Measurements from ENCODE around the gene RPA3.

DNA sequence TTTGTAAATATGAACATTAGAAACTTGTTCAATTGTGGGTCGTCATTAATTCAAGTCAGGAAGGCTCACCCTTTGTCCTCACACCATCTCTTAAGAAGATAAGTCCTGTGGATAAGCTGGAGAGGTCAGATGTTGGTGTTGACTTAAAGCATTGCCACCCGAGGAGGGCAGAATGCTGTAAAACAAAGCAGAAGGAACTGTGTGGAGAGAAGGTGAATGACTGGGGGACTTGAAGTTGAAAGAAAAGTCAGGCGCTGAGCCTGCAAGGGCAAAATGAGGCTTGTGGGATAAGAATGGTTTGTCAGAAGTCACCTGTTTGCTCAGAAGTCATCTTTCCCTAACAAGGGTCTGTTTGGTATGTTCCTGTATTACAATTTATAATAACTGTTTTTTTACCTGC is 9.1 kb downstream of the RPA3 start:
- TF ChIP-seq, protein P1, sequence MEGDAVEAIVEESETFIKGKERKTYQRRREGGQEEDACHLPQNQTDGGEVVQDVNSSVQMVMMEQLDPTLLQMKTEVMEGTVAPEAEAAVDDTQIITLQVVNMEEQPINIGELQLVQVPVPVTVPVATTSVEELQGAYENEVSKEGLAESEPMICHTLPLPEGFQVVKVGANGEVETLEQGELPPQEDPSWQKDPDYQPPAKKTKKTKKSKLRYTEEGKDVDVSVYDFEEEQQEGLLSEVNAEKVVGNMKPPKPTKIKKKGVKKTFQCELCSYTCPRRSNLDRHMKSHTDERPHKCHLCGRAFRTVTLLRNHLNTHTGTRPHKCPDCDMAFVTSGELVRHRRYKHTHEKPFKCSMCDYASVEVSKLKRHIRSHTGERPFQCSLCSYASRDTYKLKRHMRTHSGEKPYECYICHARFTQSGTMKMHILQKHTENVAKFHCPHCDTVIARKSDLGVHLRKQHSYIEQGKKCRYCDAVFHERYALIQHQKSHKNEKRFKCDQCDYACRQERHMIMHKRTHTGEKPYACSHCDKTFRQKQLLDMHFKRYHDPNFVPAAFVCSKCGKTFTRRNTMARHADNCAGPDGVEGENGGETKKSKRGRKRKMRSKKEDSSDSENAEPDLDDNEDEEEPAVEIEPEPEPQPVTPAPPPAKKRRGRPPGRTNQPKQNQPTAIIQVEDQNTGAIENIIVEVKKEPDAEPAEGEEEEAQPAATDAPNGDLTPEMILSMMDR (IDR thresholded peaks at IDR 0.05; ENCODE audit: low read length) = no peak
- TF ChIP-seq EZH2 (IDR thresholded peaks at IDR 0.05; ENCODE audit: borderline replicate concordance, low read length) = no peak

All from OCI-LY1 (cell line).